ENCODE data around the gene ESCO1.

ESCO1 gene

DNA sequence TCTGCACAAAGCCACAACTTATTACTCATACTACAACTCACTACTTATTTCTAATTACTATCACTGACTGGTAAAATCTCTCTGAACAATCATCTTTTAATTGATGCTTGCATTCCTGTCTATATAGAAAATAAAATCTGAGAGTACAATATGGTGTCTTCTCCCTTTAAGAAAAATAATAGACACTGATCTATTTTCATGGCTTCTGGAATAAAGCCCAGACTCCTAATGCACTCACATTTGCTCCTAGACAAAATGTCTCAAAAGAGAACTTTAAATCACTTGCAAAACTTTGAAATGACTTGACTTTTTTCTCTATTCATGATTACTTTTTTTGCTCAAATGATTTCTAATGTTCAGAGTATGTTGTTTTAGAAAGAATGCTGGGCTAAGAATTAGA is 28.7 kb downstream of the ESCO1 start:
- TF ChIP-seq, protein P1, sequence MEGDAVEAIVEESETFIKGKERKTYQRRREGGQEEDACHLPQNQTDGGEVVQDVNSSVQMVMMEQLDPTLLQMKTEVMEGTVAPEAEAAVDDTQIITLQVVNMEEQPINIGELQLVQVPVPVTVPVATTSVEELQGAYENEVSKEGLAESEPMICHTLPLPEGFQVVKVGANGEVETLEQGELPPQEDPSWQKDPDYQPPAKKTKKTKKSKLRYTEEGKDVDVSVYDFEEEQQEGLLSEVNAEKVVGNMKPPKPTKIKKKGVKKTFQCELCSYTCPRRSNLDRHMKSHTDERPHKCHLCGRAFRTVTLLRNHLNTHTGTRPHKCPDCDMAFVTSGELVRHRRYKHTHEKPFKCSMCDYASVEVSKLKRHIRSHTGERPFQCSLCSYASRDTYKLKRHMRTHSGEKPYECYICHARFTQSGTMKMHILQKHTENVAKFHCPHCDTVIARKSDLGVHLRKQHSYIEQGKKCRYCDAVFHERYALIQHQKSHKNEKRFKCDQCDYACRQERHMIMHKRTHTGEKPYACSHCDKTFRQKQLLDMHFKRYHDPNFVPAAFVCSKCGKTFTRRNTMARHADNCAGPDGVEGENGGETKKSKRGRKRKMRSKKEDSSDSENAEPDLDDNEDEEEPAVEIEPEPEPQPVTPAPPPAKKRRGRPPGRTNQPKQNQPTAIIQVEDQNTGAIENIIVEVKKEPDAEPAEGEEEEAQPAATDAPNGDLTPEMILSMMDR (conservative IDR thresholded peaks at IDR 0.05; ENCODE audit: low read depth, low read length): no peak
- DNase-seq (ENCODE audit: low read depth): peak; percentile 12
- no peak overlapping the region for H3K4me3 ChIP-seq (ENCODE audit: low read depth, low read length)

DNA sequence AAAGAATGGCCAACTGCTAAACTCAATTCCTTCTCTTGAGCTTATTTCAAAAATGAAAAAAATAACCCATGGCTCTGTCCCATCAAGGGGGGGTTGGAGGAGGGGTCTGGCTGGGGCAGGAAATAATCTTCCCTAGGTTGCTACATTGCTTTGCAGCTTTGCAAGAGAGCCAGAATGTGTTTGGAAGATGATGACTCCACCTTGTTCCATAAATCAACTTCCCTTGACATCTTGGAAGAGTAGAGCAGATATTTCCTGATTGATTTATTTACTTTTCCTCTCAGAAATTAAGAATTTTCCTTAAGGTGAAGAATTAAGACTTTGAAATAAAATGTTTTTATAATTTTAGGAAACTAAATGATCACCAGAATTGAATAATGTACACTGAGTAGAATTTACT is 41.3 kb downstream of the ESCO1 start:
- no peak for DNase-seq (ENCODE audit: low read depth)
- no peak overlapping the region for H3K4me3 ChIP-seq (ENCODE audit: low read depth, low read length)
- TF ChIP-seq, protein P1 (conservative IDR thresholded peaks at IDR 0.05; ENCODE audit: low read depth, low read length): no peak

DNA sequence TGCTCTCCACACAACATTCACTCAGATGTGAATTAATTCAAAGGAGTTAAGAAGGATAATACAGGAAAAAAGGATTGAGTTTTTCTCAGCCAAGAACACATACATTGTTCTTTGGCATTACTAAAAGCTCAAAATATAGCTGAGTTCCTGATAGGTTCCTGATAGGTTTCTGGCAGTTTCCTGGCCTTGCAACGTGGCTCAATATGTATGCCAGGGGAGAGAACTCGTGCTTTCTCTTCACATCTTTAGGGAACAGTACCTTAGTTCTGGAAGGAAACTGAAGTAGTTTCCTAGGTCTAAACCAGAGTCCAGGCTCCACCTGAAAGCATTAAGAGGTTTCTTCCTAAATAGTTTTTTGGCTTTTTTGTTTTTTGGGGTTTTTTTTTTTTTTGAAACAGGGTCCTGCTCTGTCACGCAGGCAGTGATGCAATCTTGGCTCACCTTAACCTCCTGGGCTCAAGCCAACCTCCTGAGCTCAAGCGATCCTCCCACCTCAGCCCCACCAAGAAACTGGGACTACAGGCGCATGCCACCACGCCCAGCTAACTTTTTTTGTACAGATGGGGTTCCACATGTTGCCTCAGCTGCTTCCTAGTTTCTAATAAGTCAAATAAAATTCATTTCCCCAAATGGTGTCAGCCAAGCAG is 42.8 kb downstream of the ESCO1 start:
- DNase-seq (ENCODE audit: low read depth): no peak
- TF ChIP-seq, protein P1 (conservative IDR thresholded peaks at IDR 0.05; ENCODE audit: low read depth, low read length): no peak
- H3K4me3 ChIP-seq (ENCODE audit: low read depth, low read length): no peak overlapping the region

DNA sequence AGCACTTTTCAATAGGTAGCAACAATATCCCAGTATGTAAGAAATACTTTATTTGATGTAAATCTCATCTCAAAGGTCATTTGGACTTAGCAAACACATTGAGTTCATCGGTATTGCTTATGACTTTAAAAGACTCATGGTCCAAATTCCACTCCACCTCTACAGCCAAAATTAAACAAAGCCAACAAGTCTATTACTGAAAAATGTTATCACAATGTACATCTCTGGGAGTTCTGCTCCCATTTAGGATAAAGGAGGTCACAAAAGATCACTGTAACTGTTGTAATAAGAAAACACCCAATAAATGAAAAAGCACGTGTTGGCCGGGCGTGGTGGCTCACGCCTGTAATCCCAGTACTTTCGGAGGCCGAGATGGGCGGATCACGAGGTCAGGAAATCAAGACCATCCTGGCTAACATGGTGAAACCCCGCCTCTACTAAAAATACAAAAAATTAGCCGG is 50.0 kb downstream of the ESCO1 start:
- TF ChIP-seq, protein P1 (conservative IDR thresholded peaks at IDR 0.05; ENCODE audit: low read depth, low read length): no peak
- H3K4me3 ChIP-seq (ENCODE audit: low read depth, low read length): no peak overlapping the region
- DNase-seq (ENCODE audit: low read depth): no peak

DNA sequence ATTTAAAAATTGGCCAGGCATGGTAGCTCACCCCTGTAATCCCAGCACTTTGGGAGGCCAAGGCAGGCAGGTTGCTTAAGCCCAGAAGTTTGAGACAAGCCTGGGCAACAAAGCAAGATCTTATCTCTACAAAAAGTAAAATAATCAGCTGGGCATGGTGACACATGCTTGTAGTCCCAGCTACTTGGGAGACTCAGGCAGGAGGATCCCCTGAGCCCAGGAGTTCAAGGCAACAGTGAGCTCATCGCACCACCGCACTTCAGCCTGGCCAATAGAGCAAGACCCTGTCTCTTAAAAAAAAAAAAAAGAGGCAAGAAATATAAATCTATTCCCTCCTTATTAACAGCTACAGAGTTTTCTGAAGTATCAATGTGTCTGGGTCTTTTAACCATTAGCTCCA is 51.9 kb downstream of the ESCO1 start:
- TF ChIP-seq, protein P1 (conservative IDR thresholded peaks at IDR 0.05; ENCODE audit: low read depth, low read length): no peak
- H3K4me3 ChIP-seq (ENCODE audit: low read depth, low read length): no peak overlapping the region
- DNase-seq (ENCODE audit: low read depth): no peak

DNA sequence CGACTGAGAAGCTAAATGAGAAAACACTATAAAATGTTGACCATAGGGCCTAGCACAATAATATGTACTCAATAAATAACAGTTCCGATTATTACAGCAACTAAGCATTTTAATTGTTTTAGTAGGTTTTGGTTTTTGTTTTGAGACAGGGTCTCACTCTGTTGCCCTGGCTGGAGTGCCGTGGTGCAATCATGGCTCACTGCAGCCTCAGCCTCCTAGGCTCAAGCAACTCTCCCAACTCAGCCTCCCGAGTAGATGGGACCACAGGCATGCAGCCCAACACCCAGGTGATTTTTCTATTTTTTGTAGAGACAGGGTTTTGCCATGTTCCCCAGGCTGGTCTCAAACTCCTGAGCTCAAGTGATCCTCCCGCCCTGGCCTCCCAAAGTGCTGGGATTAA is 54.1 kb downstream of the ESCO1 start:
- no peak overlapping the region for H3K4me3 ChIP-seq (ENCODE audit: low read depth, low read length)
- TF ChIP-seq, protein P1 (conservative IDR thresholded peaks at IDR 0.05; ENCODE audit: low read depth, low read length): no peak
- DNase-seq (ENCODE audit: low read depth): no peak

DNA sequence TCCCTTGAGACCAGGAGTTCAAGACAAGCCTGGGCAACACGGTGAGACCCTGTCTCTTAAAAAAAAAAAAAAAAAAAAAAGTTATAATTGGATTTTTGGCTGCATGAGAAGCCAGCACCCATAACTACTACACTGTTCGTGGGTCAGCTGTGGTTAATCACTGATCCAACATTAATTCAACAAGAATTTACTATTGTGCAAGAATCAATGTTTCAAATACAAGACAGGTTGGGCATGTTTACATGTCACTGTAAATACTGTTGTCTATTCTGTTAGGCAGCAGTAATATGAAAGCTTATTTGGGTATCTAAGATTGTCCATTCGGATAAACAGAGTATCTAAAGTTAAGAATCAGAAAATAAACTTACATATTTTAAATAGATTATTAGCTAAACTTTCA is 62.3 kb downstream of the ESCO1 start:
- TF ChIP-seq, protein P1 (conservative IDR thresholded peaks at IDR 0.05; ENCODE audit: low read depth, low read length): no peak
- DNase-seq (ENCODE audit: low read depth): no peak
- H3K4me3 ChIP-seq (ENCODE audit: low read depth, low read length): no peak overlapping the region

Measured in choroid plexus epithelial cell (primary cell).